ENCODE results near the gene UBE2E2.

The UBE2E2 gene

DNA sequence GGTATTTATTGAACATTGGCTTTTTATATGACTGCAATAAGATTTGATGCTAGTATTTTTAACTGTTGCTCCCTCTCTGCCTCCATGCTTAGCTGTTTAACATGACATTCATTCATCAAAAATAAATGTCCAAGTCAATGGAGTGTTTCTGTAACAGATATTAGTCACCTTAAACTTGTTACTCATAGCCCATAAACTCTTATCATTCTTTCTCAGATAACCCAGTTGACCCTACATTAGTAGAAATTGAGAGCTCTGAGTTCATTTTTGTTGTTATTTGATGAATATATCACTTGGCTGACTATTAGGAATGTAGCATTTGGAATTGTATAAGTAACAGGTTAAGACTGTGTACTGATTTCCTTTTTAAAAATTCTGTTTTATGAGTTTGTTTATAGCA is 201.1 kb downstream of the UBE2E2 start:
- DNase-seq (ENCODE audit: extremely low read depth, insufficient read length) = no peak
- no peak overlapping the region for H3K4me3 ChIP-seq (replicated peaks; ENCODE audit: low read depth, low read length)

DNA sequence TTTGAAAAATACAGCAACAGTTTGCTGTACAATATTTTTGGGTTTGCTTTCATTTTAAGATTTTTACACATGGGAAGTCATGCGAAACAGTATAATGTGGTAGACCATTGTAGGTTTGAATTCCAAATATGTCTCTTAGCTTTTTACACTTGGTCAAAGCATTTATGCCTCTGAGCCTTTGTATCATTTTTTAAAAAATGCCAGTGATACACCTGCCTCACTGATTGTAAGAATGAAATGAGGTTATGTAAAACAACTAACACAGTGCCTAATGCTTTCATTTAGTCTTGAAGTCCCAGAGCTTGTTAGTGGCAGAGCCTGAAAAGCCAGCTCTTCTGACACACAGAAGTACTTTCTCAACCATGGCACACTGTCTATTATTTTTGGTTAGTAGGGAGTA is 202.0 kb downstream of the UBE2E2 start:
- Histone ChIP-seq H3K4me3 (replicated peaks; ENCODE audit: low read depth, low read length) (no peak overlapping the region), H3K36me3 (ENCODE audit: control insufficient read depth, insufficient read depth, low read length) (no peaks in the 10 kb centered on the region), H3K27me3 (replicated peaks; ENCODE audit: control insufficient read depth, insufficient read depth, low read length) (no peaks in the 10 kb centered on the region)
- TF ChIP-seq, protein P1, sequence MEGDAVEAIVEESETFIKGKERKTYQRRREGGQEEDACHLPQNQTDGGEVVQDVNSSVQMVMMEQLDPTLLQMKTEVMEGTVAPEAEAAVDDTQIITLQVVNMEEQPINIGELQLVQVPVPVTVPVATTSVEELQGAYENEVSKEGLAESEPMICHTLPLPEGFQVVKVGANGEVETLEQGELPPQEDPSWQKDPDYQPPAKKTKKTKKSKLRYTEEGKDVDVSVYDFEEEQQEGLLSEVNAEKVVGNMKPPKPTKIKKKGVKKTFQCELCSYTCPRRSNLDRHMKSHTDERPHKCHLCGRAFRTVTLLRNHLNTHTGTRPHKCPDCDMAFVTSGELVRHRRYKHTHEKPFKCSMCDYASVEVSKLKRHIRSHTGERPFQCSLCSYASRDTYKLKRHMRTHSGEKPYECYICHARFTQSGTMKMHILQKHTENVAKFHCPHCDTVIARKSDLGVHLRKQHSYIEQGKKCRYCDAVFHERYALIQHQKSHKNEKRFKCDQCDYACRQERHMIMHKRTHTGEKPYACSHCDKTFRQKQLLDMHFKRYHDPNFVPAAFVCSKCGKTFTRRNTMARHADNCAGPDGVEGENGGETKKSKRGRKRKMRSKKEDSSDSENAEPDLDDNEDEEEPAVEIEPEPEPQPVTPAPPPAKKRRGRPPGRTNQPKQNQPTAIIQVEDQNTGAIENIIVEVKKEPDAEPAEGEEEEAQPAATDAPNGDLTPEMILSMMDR (IDR thresholded peaks at IDR 0.05; ENCODE audit: insufficient read depth, low read length, poor library complexity, severe bottlenecking) = no peak
- DNase-seq (ENCODE audit: extremely low read depth, insufficient read length) = no peak

More for the DNA sequence above, 201.1 kb downstream of the UBE2E2 start:
- TF ChIP-seq, protein P1 (IDR thresholded peaks at IDR 0.05; ENCODE audit: insufficient read depth, low read length, poor library complexity, severe bottlenecking) = no peak
- Histone ChIP-seq H3K27me3 (replicated peaks; ENCODE audit: control insufficient read depth, insufficient read depth, low read length) (no peaks in the 10 kb centered on the region), H3K36me3 (ENCODE audit: control insufficient read depth, insufficient read depth, low read length) (no peaks in the 10 kb centered on the region)

DNA sequence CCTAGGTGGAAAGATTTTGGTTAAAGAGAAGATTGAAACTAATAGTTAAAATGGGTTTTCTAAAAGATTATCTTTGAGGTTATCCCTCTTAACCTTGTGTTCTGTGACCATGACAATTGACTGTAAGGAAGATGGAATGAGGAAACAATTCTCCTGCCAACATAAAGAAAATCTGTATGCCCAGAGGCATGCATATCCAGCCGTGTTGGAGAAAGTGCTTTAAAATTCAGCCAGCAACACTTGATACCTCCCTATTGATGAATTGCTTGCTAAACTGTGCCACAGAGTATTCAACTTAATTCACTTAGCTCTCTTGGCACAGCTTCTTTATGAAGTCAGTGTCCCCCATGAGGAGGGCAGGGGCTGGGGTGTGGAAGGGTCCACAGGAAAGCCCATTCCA is 203.5 kb downstream of the UBE2E2 start:
- H3K27me3 ChIP-seq (replicated peaks; ENCODE audit: control insufficient read depth, insufficient read depth, low read length) = no peaks in the 10 kb centered on the region
- TF ChIP-seq, protein P1 (IDR thresholded peaks at IDR 0.05; ENCODE audit: insufficient read depth, low read length, poor library complexity, severe bottlenecking) = no peak
- DNase-seq (ENCODE audit: extremely low read depth, insufficient read length) = no peak

DNA sequence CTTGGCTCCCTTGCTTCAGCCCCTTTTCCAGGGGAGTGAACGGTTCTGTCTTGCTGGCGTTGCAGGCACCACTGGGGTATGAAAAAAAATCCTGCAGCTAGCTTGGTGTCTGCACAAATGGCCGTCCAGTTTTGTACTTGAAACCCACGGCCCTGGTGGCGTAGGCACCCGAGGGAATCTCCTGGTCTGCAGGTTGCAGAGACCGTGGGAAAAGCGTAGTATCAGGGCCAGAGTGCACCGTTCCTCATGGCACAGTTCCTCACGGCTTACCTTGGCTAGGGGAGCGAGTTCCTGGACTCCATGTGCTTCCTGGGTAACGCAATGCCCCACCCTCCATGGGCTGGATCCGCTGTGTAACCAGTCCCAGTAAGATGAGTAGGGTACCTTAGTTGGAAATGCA is 214.9 kb downstream of the UBE2E2 start:
- H3K36me3 ChIP-seq (ENCODE audit: control insufficient read depth, insufficient read depth, low read length) = no peaks in the 10 kb centered on the region
- TF ChIP-seq, protein P1 (IDR thresholded peaks at IDR 0.05; ENCODE audit: insufficient read depth, low read length, poor library complexity, severe bottlenecking) = no peak
- no peaks in the 10 kb centered on the region for H3K27me3 ChIP-seq (replicated peaks; ENCODE audit: control insufficient read depth, insufficient read depth, low read length)
- no peak overlapping the region for H3K4me3 ChIP-seq (replicated peaks; ENCODE audit: low read depth, low read length)
- DNase-seq (ENCODE audit: extremely low read depth, insufficient read length) = no peak

More for the DNA sequence above, 203.5 kb downstream of the UBE2E2 start:
- Histone ChIP-seq H3K4me3 (replicated peaks; ENCODE audit: low read depth, low read length) (no peak overlapping the region), H3K36me3 (ENCODE audit: control insufficient read depth, insufficient read depth, low read length) (no peaks in the 10 kb centered on the region)

DNA sequence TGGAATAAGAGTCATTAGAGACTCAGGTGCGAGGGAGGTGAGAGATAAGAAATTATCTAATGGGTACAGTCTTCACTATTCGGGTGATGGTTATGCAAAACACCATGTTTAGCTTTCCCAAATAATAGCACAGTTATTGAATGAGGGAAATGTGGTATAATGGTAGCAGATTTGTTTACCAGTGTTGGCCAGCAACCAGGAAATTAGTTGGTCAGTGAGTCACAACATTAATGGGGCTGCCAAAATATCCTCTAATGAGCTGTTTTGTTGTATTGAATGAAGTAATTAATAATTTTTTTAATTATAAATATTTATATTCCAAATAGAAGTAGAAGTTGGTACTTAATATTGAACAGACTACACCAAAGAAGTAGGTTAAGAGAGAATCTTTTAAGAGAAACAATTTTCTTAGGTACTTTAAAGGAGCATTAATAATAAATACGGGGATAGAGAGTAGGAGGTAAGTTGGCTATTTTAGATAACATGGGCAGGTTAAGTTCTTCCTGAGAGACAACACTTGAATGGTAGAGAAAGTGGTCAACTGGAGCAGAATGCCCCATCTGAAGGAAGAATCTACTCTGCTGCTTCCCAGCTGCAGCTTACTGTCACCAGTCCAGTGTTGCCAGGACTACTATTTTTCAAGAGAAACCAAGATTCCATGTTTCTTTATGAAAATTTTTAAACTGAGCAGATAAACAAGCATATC is 218.8 kb downstream of the UBE2E2 start:
- Histone ChIP-seq H3K4me3 (replicated peaks; ENCODE audit: low read depth, low read length) (peak overlapping the region; percentile 14; the same call in 1 of the 2 replicates), H3K27me3 (replicated peaks; ENCODE audit: control insufficient read depth, insufficient read depth, low read length) (no peaks in the 10 kb centered on the region), H3K36me3 (ENCODE audit: control insufficient read depth, insufficient read depth, low read length) (no peaks in the 10 kb centered on the region)
- DNase-seq (ENCODE audit: extremely low read depth, insufficient read length) = no peak
- TF ChIP-seq, protein P1 (IDR thresholded peaks at IDR 0.05; ENCODE audit: insufficient read depth, low read length, poor library complexity, severe bottlenecking) = no peak

DNA sequence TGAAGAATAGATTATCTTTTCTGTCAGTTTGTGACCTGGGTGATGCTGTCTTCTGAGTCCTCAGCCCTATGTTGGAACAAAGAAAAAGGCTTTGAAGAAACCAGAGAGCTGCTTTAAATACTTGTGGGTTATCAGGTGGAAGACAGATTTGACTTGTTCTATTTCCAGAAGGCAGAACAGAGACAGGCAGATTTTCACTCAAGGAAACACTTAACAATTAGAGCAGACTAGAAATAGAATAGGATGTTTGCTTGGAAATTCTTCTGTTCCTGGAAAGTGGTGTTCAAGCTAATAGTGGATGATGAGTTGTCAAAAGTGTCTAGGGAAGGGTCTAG is 219.4 kb downstream of the UBE2E2 start:
- Histone ChIP-seq H3K27me3 (replicated peaks; ENCODE audit: control insufficient read depth, insufficient read depth, low read length) (no peaks in the 10 kb centered on the region), H3K4me3 (replicated peaks; ENCODE audit: low read depth, low read length) (no peak overlapping the region), H3K36me3 (ENCODE audit: control insufficient read depth, insufficient read depth, low read length) (no peaks in the 10 kb centered on the region)
- no peak for DNase-seq (ENCODE audit: extremely low read depth, insufficient read length)
- TF ChIP-seq, protein P1 (IDR thresholded peaks at IDR 0.05; ENCODE audit: insufficient read depth, low read length, poor library complexity, severe bottlenecking) = no peak

Measured in GM06990 (cell line).